Nephron progenitor cell (in vitro differentiated cells): ENCODE data around the gene NTM.

Experiments used
- DNase-seq: peaks from one replicate; pipeline ENCODE4 v3.0.0; 2021
- H3K27ac Mint-ChIP-seq: 2 replicates; pipeline ENCODE4 v1.8.0; 2021; ENCODE audit warnings: mild to moderate bottlenecking, moderate library complexity, mixed read lengths
- H3K27me3 Mint-ChIP-seq: 2 replicates; pipeline ENCODE4 v1.8.0; 2021; ENCODE audit warnings: mild to moderate bottlenecking, low read depth, mixed read lengths; ENCODE audit not compliant: poor library complexity
- H3K36me3 Mint-ChIP-seq: 2 replicates; pipeline ENCODE4 v1.8.0; 2021; ENCODE audit warnings: low read depth, mixed read lengths
- H3K4me1 Mint-ChIP-seq: 2 replicates; pipeline ENCODE4 v1.8.0; 2021; ENCODE audit warnings: mixed read lengths
- H3K4me3 Mint-ChIP-seq: 2 replicates; pipeline ENCODE4 v1.8.0; 2021; ENCODE audit warnings: mild to moderate bottlenecking, moderate library complexity, mixed read lengths
- H3K9me3 Mint-ChIP-seq: 2 replicates; pipeline ENCODE4 v1.8.0; 2021; ENCODE audit warnings: mild to moderate bottlenecking, moderate library complexity, mixed read lengths
- TF ChIP-seq, protein P1 (sequence below): fragments of 200-600 bp; sonication (generic); IDR thresholded peaks from 2 replicates; pipeline ENCODE4 v1.5.0; 2021; ENCODE audit warnings: antibody characterized with exemption

NTM gene

DNA sequence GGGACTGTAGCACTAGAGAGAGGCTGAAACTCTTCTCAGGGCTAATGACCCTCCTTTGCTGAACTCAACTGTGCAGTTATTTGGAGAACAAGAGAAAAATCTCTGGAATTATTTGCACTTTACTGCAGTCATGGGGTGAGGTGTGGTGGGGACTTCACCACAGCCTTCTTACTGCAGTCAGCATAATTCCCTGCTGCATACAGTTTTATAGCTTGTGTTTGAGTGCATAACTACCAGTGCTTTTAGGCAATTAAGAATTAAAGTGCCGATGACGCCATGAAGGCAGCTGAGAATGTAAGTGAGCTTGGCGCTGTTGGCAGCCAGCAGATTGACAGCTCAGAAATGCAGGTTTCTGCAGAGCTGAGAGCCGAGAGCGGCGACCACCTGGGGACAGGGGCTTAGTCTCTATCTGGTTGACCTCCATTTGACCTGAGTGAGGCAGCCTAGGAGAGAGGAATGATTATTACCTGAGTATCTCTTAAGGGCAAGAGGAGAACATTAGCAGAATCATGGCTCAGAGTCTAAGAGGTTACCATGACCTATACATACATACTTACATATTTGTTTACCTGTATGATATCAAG is 830.0 kb downstream of the NTM start:
- no peak overlapping the region for H3K4me3 Mint-ChIP-seq
- H3K36me3 Mint-ChIP-seq: no peaks in the 10 kb centered on the region
- no peak overlapping the region for H3K27ac Mint-ChIP-seq
- H3K9me3 Mint-ChIP-seq: peaks cover 3% of the 10 kb centered on the region
- TF ChIP-seq, protein P1, sequence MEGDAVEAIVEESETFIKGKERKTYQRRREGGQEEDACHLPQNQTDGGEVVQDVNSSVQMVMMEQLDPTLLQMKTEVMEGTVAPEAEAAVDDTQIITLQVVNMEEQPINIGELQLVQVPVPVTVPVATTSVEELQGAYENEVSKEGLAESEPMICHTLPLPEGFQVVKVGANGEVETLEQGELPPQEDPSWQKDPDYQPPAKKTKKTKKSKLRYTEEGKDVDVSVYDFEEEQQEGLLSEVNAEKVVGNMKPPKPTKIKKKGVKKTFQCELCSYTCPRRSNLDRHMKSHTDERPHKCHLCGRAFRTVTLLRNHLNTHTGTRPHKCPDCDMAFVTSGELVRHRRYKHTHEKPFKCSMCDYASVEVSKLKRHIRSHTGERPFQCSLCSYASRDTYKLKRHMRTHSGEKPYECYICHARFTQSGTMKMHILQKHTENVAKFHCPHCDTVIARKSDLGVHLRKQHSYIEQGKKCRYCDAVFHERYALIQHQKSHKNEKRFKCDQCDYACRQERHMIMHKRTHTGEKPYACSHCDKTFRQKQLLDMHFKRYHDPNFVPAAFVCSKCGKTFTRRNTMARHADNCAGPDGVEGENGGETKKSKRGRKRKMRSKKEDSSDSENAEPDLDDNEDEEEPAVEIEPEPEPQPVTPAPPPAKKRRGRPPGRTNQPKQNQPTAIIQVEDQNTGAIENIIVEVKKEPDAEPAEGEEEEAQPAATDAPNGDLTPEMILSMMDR: no peak
- no peak for DNase-seq
- no peaks in the 10 kb centered on the region for H3K4me1 Mint-ChIP-seq
- peaks cover 3% of the 10 kb centered on the region for H3K27me3 Mint-ChIP-seq

DNA sequence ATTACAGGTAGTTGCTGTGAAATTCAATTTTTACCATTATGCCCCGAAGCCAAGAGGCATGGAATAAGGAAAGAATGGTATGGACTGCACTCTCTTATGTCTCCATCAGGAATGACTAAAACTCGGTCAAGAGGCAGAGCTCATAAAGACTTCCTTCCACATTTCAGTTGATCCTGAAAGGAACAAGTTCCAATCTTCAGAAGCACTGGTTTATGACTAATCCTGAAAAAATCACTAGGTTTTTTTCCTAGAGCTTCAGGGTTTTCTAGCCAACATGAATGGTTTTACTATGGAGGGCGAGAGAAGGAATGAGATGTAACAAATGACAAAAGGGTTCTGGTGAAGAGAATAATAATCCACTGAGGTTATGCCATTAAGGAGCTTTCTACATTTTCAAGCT is 832.2 kb downstream of the NTM start:
- H3K27ac Mint-ChIP-seq: no peak overlapping the region
- peaks cover 3% of the 10 kb centered on the region for H3K27me3 Mint-ChIP-seq
- TF ChIP-seq, protein P1: no peak
- no peaks in the 10 kb centered on the region for H3K36me3 Mint-ChIP-seq
- peaks cover 10% of the 10 kb centered on the region for H3K9me3 Mint-ChIP-seq
- DNase-seq: no peak
- H3K4me1 Mint-ChIP-seq: no peaks in the 10 kb centered on the region
- H3K4me3 Mint-ChIP-seq: no peak overlapping the region

GRCh38 chr11:132205006-132205405 is 834.6 kb downstream of the NTM start:
- H3K36me3 Mint-ChIP-seq: no peaks in the 10 kb centered on the region
- no peaks in the 10 kb centered on the region for H3K4me1 Mint-ChIP-seq
- H3K27me3 Mint-ChIP-seq: peaks cover 4% of the 10 kb centered on the region
- TF ChIP-seq, protein P1: no peak
- no peak for DNase-seq
- no peak overlapping the region for H3K4me3 Mint-ChIP-seq
- H3K9me3 Mint-ChIP-seq: peaks cover 14% of the 10 kb centered on the region
- H3K27ac Mint-ChIP-seq: no peak overlapping the region

GRCh38 chr11:132205496-132205895 is 835.1 kb downstream of the NTM start:
- DNase-seq: no peak
- no peaks in the 10 kb centered on the region for H3K36me3 Mint-ChIP-seq
- TF ChIP-seq, protein P1: no peak
- H3K9me3 Mint-ChIP-seq: peaks cover 14% of the 10 kb centered on the region
- H3K27me3 Mint-ChIP-seq: peaks cover 8% of the 10 kb centered on the region
- H3K27ac Mint-ChIP-seq: no peak overlapping the region
- H3K4me1 Mint-ChIP-seq: no peaks in the 10 kb centered on the region
- H3K4me3 Mint-ChIP-seq: no peak overlapping the region

GRCh38 chr11:132206993-132207392 is 836.6 kb downstream of the NTM start:
- H3K27ac Mint-ChIP-seq: no peak overlapping the region
- DNase-seq: no peak
- H3K36me3 Mint-ChIP-seq: no peaks in the 10 kb centered on the region
- TF ChIP-seq, protein P1: no peak
- peaks cover 6% of the 10 kb centered on the region for H3K27me3 Mint-ChIP-seq
- H3K4me3 Mint-ChIP-seq: no peak overlapping the region
- H3K9me3 Mint-ChIP-seq: peaks cover 14% of the 10 kb centered on the region
- no peaks in the 10 kb centered on the region for H3K4me1 Mint-ChIP-seq

DNA sequence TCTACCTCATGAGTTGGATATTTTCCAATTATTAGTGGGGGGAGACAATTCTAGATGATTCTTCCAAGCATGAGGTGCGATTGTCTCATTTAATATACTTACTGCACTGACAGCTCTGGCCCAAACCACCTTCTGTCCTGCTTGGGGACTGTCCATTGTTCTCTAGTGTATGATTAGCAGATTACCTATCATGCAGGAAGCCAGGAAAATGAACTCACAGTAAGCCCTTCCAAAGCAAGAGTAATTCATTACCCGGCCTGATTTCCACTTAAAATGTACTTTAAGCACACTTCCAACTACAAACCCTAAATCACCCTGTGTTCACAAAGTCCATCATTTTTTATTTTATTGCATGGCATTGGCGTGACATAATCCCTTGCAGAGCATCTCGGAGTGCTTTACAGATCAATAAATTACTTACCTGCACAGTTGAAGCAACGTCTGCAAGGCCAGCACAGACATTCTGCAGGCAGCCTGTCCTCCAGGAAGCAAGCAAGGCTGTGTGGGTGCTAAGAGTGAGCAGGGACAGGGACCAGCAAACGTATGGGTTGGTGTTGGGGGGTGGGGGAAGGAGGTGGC is 838.2 kb downstream of the NTM start:
- H3K27me3 Mint-ChIP-seq: peaks cover 9% of the 10 kb centered on the region

More for the DNA sequence above, 838.2 kb downstream of the NTM start:
- Mint-ChIP-seq H3K9me3 (peaks cover 14% of the 10 kb centered on the region), H3K4me1 (no peaks in the 10 kb centered on the region), H3K27ac (no peak overlapping the region), H3K4me3 (no peak overlapping the region), H3K36me3 (no peaks in the 10 kb centered on the region)
- TF ChIP-seq, protein P1: no peak
- DNase-seq: no peak
